Peyer's patch (tissue), 4 donors: ENCODE results near the gene LRRK1.

Source experiments
- POLR2A ChIP-seq, 2 donors: fragments of 450-650 bp; IDR thresholded peaks; one replicate each; pipeline ENCODE4 v1.5.1; 2017; ENCODE audit warnings: antibody characterized with exemption in 2 of 2, mild to moderate bottlenecking in 2 of 2, moderate library complexity in 2 of 2
- TF ChIP-seq, protein P1 (sequence below), 6 experiments: fragments of 450-650 bp in 4 of 6; fragments of 200-600 bp in 2 of 6; sonication (generic) in 1 of 6; IDR thresholded peaks; one replicate each; pipeline ENCODE4 v1.5.1; 2017 to 2019; ENCODE audit warnings: antibody characterized with exemption in 6 of 6, mild to moderate bottlenecking in 3 of 6, moderate library complexity in 1 of 6

DNA sequence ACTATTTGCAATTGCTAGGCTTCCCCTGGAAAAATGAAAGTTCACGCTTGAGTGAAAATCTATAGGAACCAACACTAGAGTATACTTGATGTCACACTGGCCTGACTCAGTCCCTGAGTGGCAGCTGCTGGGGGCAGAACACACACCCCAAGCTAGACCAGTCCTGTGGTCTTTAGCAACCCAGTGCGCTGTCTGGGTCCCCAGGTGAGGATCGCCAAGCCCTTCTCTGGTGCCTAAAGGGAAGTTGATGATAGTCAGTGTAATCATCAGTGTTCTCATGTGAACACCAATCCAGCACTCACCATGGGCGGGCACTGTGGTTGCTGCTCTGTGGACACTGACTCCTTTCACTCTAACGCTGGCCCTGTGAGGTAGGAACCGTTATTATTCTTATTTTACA lies 28.3 kb upstream of the LRRK1 start:
- no peak for TF ChIP-seq POLR2A (IDR thresholded peaks at IDR 0.05)
- TF ChIP-seq, protein P1, sequence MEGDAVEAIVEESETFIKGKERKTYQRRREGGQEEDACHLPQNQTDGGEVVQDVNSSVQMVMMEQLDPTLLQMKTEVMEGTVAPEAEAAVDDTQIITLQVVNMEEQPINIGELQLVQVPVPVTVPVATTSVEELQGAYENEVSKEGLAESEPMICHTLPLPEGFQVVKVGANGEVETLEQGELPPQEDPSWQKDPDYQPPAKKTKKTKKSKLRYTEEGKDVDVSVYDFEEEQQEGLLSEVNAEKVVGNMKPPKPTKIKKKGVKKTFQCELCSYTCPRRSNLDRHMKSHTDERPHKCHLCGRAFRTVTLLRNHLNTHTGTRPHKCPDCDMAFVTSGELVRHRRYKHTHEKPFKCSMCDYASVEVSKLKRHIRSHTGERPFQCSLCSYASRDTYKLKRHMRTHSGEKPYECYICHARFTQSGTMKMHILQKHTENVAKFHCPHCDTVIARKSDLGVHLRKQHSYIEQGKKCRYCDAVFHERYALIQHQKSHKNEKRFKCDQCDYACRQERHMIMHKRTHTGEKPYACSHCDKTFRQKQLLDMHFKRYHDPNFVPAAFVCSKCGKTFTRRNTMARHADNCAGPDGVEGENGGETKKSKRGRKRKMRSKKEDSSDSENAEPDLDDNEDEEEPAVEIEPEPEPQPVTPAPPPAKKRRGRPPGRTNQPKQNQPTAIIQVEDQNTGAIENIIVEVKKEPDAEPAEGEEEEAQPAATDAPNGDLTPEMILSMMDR (IDR thresholded peaks at IDR 0.05), result no peak
